ENCODE measurements around the gene CCDC102A.
"Not testable (repeated sequence)": the region's sequence is repeated elsewhere in the genome, so short reads cannot be mapped to it uniquely, and the experiment has no call there.

Gene CCDC102A

GRCh38 chr16:57551057-57551456, 14.7 kb upstream of the CCDC102A start:
- H3K4me3 ChIP-seq, result no peak overlapping the region
- H3K9ac ChIP-seq, result no peak overlapping the region
- no peaks in the 10 kb centered on the region for H3K27me3 ChIP-seq
- H3K4me2 ChIP-seq, result no peak overlapping the region
- no peak overlapping the region for H3K27ac ChIP-seq
- H3K4me1 ChIP-seq, result peaks cover 1% of the 10 kb centered on the region; the same call in 1 of the 2 replicates
- no peaks in the 10 kb centered on the region for H4K20me1 ChIP-seq
- H3K36me3 ChIP-seq, result no peaks in the 10 kb centered on the region
- H3K9me3 ChIP-seq, result peaks cover 9% of the 10 kb centered on the region
- TF ChIP-seq Cebpa-rat (IDR thresholded peaks at IDR 0.05), result no peak

GRCh38 chr16:57549730-57550129, 13.4 kb upstream of the CCDC102A start:
- Histone ChIP-seq H3K4me3 (no peak overlapping the region), H3K27me3 (no peaks in the 10 kb centered on the region), H3K27ac (no peak overlapping the region), H3K36me3 (no peaks in the 10 kb centered on the region), H3K9ac (no peak overlapping the region), H3K9me3 (peaks cover 9% of the 10 kb centered on the region), H4K20me1 (no peaks in the 10 kb centered on the region), H3K4me2 (no peak overlapping the region), H3K4me1 (peaks cover 14% of the 10 kb centered on the region)
- TF ChIP-seq Cebpa-rat (IDR thresholded peaks at IDR 0.05), result no peak

DNA sequence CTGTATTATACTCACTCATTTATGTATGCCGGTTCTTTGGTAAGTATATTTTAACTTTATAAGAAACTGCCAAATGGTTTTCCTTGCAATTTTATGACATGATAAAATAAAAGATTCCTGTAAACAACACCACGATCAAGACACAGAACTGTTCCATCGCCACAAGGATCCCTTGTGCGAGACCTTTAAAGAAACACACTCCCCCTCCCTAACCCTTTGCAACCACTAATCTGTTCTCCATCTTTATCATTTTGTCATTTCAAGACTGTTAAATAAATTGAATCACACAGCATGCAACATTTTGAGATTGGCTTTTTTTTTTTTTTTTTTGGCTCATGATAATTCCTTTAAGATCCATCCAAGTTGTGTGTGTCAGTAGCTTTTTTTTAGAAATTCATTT, 12.0 kb upstream of the CCDC102A start:
- Histone ChIP-seq H3K4me1 (peaks cover 28% of the 10 kb centered on the region), H3K27ac (no peak overlapping the region), H3K4me2 (no peak overlapping the region), H3K9ac (no peak overlapping the region), H4K20me1 (no peaks in the 10 kb centered on the region; the same call in 1 of the 2 replicates), H3K4me3 (no peak overlapping the region), H3K27me3 (no peaks in the 10 kb centered on the region), H3K9me3 (peaks cover 9% of the 10 kb centered on the region), H3K36me3 (no peaks in the 10 kb centered on the region)
- no peak for TF ChIP-seq Cebpa-rat (IDR thresholded peaks at IDR 0.05)

- H4K20me1 ChIP-seq, H3K4me2 ChIP-seq, H3K27ac ChIP-seq, H3K4me3 ChIP-seq, H3K36me3 ChIP-seq, H3K9ac ChIP-seq, H3K9me3 ChIP-seq, H3K27me3 ChIP-seq: not testable (repeated sequence)
- peaks cover 37% of the 10 kb centered on the region for H3K4me1 ChIP-seq
These were observed 11.2 kb upstream of the CCDC102A start for GRCh38 chr16:57547524-57547923.

GRCh38 chr16:57544124-57544653, 7.8 kb upstream of the CCDC102A start:
- no peak overlapping the region for H3K9ac ChIP-seq
- peaks cover 70% of the 10 kb centered on the region for H3K4me1 ChIP-seq
- no peaks in the 10 kb centered on the region for H3K27me3 ChIP-seq
- H4K20me1 ChIP-seq, result no peaks in the 10 kb centered on the region; the same call in 1 of the 2 replicates
- TF ChIP-seq Cebpa-rat (IDR thresholded peaks at IDR 0.05), result no peak
- no peak overlapping the region for H3K27ac ChIP-seq
- no peak overlapping the region for H3K4me3 ChIP-seq
- peak overlapping the region; percentile 73 for H3K4me2 ChIP-seq
- no peaks in the 10 kb centered on the region for H3K9me3 ChIP-seq
- H3K36me3 ChIP-seq, result no peaks in the 10 kb centered on the region

DNA sequence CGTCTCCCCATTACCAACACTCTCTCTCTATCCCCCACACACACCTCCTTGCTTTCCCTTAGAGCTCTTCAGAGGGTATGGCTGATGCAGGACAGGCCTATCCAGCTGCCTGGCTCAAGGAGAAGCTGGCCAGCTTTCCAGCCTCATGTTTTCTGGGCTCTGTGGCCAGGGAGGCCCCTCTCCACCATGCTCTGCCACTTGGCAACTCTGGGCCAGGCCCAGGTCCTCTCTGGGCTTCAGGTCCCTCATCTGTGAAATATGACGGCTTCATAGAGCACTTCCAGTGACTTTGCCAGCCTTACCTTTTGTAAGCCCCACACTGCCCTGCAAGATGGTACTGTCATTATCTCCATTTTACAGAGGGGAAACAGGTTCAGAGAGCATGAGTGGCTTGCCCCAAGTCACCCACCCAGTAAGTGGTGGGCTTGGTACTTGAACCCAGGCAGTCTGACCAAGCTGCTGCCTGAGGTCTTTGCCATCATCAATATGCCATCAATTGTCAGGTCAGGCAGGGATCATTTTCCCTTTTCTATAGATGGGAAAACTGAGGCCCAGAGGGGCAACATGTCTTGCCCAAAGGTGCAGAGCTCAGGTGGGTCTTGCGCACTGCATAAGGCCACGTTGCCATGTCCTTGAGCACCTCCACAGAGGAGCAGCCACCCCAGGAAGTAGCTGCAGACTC, 5.5 kb upstream of the CCDC102A start:
- Histone ChIP-seq H3K36me3 (no peaks in the 10 kb centered on the region), H3K4me2 (peak overlapping the region; percentile 73), H4K20me1 (no peaks in the 10 kb centered on the region; the same call in 1 of the 2 replicates), H3K4me1 (peaks cover 93% of the 10 kb centered on the region), H3K27me3 (no peaks in the 10 kb centered on the region), H3K4me3 (no peak overlapping the region), H3K9me3 (no peaks in the 10 kb centered on the region), H3K9ac (no peak overlapping the region; the same call in 1 of the 2 replicates), H3K27ac (no peak overlapping the region)
- TF ChIP-seq Cebpa-rat (IDR thresholded peaks at IDR 0.05), result no peak

DNA sequence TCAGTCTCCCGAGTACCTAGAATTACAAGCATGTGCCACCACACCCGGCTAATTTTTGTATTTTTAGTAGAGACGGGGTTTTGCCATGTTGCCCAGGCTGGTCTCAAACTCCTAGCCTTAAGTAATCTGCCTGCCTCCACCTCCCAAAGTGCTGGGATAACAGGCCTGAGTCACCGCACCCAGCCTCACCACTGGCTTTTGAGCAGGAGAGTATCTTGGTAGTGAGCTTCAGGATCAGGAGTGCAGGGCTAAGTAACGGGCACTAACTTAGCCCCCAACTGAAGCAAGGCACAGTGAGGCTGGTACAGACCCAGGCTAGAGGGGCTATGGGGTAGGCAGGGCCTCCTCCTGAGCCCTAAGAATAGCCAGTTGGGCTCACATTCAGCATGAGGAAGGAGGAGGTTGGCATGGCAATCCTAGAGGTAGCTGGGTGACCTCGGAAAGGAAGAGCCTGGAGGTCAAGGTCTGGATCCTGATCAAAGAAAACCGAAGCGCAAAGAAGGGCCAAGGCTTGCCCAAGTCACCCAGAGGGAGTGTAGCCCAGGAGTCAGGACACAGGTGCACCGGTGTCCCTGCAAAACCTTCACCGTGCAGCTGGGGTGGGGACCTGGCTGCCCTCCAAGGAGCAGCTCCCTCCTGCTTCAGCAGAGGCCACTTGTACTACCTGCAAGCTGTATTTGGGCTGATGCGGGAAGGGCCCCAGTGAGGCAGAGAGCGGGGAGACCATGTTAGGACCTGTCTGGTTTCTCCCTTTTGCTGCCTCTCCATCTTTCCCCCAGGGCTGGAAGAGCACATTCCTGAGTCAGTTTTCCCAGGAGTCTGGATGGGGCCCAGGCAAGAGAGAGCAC, 4.8 kb upstream of the CCDC102A start:
- peak overlapping the region; percentile 73 for H3K4me2 ChIP-seq
- H3K36me3 ChIP-seq, result no peaks in the 10 kb centered on the region
- H3K9ac ChIP-seq, result no peak overlapping the region; the same call in 1 of the 2 replicates
- no peaks in the 10 kb centered on the region; the same call in 1 of the 2 replicates for H4K20me1 ChIP-seq
- H3K4me3 ChIP-seq, result no peak overlapping the region
- peaks cover 96% of the 10 kb centered on the region for H3K4me1 ChIP-seq
- TF ChIP-seq Cebpa-rat (IDR thresholded peaks at IDR 0.05), result no peak
- no peaks in the 10 kb centered on the region for H3K9me3 ChIP-seq
- no peaks in the 10 kb centered on the region for H3K27me3 ChIP-seq
- no peak overlapping the region for H3K27ac ChIP-seq

- H3K9ac ChIP-seq, result no peak overlapping the region
- TF ChIP-seq Cebpa-rat (IDR thresholded peaks at IDR 0.05), result no peak
- H3K4me3 ChIP-seq, result no peak overlapping the region
- no peak overlapping the region for H3K27ac ChIP-seq
- H4K20me1 ChIP-seq, result no peaks in the 10 kb centered on the region; the same call in 1 of the 2 replicates
- peak overlapping the region; percentile 73 for H3K4me2 ChIP-seq
- no peaks in the 10 kb centered on the region for H3K36me3 ChIP-seq
- peaks cover 92% of the 10 kb centered on the region for H3K4me1 ChIP-seq
- no peaks in the 10 kb centered on the region for H3K9me3 ChIP-seq
- H3K27me3 ChIP-seq, result no peaks in the 10 kb centered on the region
These were observed 4.0 kb upstream of the CCDC102A start for GRCh38 chr16:57540387-57540786.

DNA sequence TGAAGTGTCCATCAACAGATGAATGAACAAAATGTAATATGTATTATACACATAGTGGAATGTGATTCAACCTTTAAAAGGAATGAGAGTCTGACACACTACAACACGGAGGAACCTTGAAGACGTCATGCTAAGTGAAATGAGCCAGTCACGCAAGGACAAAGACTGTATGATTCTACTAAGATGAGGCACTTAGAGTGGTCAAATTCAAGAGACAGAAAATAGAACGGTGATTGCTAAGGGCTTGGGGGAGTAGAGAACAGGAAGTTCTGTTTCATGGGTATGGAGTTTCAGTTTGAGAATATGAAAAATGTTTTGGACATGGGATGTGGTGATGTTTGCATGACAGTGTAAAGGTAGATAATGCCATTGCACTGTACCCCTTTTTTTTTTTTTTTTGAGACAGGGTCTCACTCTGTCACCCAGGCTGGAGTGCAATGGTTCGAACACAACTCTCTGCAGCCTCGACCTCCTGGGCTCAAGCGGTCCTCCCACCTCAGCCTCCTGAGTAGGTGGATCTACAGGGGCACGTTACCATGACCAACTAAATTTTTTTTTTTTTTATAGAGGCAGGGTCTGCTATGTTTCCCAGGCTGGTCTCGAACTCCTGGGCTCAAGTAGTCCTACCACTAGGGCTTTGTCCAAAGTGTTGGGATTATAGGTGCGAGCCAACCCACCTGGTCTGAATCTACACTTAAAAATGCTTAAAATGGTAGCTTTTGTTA, 2.9 kb upstream of the CCDC102A start:
- H3K4me3 ChIP-seq, result no peak overlapping the region
- H3K27me3 ChIP-seq, result no peaks in the 10 kb centered on the region
- H3K4me2 ChIP-seq, result peak overlapping the region; percentile 98
- H3K9ac ChIP-seq, result no peak overlapping the region
- H3K4me1 ChIP-seq, result peaks cover 92% of the 10 kb centered on the region
- H3K36me3 ChIP-seq, result no peaks in the 10 kb centered on the region
- H4K20me1 ChIP-seq, result no peaks in the 10 kb centered on the region; the same call in 1 of the 2 replicates
- H3K27ac ChIP-seq, result no peak overlapping the region
- TF ChIP-seq Cebpa-rat (IDR thresholded peaks at IDR 0.05), result no peak
- H3K9me3 ChIP-seq, result no peaks in the 10 kb centered on the region

Measured in BLaER1 (cell line).